ENCODE measurements around the gene IMPG1. TPM values are rescaled to one million over a fixed set of nuclear protein-coding genes. Genes with fewer than 3 reads are reported as not detected.
"Not testable (repeated sequence)": the region's sequence is repeated elsewhere in the genome, so short reads cannot be mapped to it uniquely, and the experiment has no call there.

IMPG1 gene
- total RNA-seq, 1 donor from 2014 or later: not detected

DNA sequence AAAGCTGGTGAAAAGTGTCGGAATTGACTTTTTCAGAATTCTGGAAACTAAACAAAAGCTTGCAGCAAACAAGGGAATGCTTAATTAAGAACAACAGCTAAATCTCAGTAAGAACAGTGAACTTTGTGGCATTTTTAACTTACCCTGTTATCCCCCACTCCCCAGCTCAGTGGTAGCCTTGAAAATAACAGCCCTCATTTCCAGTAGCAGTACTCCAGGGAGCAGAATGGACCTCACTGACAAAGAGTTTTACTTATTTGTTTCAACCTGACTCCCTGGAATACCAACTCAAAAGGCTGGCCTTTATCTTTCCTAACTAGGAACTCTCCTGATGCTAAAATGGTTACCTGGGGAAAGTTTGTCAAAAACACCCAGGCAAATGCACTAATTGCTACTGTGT lies 108.9 kb downstream of the IMPG1 start:
- no peak for DNase-seq (ENCODE audit: extremely low read depth, low read depth, low spot score)

DNA sequence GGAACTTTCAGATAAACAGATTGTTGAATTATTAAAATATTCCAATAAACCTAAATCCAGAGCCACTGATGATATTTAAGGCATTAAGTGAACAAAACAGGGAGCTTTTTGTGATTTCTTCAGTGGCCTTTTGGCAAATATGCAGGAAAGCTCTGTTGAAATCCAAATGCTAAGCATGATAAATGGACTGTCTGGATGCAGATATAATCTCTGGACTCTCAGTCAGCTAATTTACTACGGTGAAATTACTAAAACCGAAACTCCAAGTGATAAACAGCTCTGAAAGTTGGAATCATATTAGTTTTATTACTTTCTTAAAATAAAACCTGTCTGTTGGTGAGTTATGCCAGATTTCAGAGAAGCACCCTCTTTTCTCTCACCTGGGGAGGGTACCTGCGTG lies 120.3 kb downstream of the IMPG1 start:
- DNase-seq (ENCODE audit: extremely low read depth, low read depth, low spot score): no peak

DNA sequence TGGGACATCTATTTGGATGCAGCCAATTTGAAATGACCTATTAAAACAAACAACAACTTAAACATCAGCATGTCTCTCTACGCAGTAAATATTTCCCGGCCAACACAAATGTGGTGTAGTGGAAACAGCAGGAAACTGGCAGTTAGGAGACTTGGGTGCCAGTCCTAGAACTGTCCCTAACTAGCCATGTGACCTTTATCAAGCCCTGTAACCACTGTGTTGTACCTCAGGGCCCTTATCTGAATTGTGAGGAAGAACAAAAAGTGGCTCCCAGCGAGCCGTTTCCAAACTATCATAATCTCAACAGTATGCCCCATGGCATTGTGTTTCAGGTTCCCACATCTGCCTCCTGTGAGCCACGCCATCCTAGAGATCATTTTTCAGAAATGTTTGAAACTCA lies 124.5 kb downstream of the IMPG1 start:
- DNase-seq (ENCODE audit: extremely low read depth, low read depth, low spot score): no peak

DNA sequence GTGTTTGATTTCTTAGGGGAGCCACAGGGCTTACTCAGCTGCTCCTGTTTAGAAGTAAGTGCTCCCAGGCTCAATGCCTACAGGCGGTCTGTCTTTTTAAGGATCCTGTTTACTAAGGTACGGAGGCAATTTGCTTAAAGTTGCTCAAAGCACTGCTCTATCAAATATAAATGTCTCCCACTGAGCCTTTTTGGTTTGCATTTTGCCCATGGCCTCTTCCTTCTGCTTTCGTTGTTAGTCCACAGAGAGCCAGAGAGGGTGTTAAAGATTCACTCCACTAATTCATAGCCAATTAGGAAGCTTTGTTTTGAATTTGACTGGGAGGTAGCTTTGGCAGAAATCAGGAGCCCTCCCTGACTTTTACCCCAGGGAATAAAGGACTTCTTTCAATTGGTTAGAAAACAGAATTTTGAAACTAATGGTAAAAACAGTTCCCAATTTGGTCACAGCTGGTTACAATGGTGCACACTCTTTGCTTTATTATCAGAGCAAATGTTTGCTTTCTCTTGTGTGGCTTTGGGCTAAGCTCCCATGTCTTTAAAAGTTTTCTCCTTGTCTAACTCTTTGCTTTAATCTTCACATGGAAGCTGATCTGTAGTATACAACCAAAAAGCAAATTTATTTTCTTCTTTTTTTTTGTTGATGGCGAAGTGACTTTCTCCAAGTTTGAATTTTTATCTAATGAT lies 126.2 kb downstream of the IMPG1 start:
- DNase-seq (ENCODE audit: extremely low read depth, low read depth, low spot score): no peak

DNA sequence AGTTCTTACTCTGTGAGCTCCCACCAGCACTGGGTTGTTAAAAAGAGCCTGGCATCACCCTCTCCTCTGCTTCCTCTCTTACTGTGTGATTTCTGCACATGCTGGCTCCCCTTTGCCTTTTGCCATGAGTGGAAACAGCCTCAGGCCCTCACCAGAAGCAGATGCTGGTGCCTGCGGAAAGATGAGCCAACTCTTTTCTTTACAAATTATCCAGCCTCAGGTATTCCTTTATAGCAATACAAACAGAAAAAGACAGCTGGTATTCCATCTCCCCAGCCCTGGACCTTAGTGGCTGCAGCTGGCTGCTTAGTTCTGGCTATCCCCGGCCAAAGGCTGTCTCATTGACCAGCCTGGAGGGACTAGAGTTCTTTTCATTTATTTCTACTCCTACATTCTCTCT lies 129.1 kb downstream of the IMPG1 start:
- no peak for DNase-seq (ENCODE audit: extremely low read depth, low read depth, low spot score)

DNA sequence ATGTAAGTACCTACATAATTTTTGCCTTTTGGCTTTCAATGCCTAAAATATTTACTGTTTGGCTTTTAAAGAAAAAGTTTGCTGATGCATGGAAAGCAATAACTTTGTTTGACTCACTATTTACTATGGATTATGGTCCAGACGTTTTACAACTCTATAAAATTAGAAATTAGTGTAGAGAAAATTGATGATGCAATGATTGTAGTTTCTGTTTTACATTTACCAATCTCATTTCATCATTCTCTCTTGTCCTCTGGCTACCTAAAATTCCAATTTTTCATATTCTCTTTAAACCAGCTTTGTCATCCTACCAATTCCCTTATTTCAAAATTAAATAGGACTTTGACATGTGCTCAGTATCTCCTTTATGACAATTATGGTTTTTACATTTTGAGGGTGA lies 131.0 kb downstream of the IMPG1 start:
- DNase-seq (ENCODE audit: extremely low read depth, low read depth, low spot score): no peak

DNA sequence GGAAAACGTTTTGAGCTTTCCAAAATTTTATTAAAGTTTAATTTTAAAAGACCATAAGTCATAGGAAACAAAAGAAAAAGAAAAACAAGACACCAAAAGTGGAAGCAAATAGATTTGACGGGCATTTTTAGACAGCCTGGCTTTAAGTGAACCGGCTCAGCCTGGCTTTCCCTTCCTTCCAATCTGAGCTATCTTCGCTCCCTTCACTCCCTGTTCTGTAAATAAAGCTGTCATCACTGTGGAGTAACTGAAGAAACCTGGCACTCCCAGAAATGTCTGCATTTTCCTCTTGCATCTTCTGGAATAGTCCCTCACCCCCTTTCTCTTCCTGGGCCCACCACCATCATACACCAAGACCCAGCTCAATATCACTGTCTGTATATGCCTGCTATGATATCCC lies 131.9 kb downstream of the IMPG1 start:
- DNase-seq (ENCODE audit: extremely low read depth, low read depth, low spot score): no peak

DNA sequence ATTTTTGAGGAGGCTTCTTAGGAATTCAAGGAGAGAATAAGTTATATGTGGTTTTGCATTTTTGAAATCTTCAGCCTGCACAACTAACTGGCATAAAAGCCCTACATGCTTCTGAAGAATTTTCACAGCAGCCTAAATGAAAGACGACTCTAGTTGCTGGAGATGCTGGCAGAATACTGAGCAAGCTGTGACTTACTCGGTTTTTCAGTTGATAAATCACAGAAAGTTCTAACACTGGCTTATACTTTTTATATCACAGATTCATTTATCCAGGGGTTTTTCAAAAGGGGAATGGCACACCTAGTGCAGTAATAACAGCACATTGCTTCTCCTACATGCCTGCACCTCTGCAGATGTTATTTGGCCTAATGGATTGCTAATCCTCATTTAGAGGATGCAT lies 134.6 kb downstream of the IMPG1 start:
- no peak for DNase-seq (ENCODE audit: extremely low read depth, low read depth, low spot score)

DNA sequence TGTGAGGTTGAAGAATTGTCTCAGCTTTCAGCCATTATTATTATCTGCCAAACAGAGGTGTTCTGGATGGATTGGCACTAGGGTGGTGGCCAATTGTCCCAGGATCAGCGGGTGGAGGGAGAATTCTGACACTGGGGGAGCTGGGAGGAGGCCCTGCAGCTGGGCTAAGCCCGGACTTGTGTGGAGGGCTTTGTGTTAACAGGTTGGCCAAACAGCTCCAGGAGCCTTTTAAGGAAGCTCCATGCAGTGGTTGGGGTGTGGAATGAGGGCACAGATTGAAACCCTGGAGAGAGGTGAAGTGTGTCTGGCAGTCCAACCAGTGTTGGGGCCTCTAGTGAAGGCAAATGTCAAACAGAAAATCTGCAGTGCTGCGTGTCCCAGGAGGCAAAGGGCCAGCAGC lies 135.8 kb downstream of the IMPG1 start:
- DNase-seq (ENCODE audit: extremely low read depth, low read depth, low spot score): no peak

DNA sequence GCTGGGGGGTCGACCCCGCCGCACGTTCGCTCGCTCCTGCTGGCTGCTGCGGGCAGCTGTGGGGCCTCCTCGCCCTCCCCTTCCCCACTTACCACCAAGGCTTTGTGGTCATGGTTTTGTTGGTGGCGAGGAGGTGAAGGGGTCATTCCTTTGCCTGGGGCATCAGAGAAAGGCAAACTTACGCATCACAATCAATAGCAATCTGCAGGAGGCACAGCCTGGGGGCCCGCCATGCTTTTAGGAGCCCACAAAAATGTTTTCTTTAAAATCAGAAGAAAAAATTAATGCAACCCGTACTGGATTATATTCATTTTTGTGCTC lies 137.0 kb downstream of the IMPG1 start:
- no peak for DNase-seq (ENCODE audit: extremely low read depth, low read depth, low spot score)

DNA sequence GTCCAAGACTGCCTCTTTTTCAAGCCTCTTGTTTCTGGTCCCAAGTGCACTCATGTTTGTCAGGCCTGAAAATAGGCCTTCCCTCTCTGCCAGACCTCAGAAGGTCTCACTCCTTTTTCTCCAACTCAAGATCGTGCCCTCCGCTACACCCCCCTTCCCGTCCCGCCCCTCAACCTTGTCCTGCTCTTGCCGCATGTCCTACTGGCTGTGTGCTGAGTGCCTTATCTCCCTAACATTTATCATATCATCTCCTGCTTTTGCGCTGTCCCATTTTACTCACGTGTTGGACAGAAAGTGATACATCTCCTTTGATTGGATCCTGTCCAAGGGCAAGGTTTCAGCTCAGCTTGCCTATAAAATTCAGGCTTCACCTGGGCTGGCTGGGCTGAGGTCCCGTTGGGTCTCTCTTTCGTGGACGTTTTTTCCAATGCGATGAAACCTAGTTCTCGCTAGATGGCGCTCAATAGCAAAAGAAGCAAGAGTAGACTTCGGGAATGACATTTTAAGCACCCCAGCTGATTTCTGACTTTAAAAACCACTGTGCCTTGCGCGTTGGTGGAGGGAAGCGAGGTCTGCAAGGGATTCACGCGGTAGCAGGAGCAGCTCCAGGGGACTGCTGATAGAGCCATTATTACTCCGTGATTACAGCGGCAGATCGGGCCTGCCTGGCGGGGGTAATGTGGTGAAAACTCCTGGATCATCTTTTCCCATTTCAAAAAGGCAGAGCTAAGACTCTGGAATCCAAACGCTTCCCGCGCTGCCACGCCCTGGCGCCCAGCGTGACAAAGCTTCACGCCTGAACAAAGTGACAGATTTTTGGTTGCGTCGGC lies 137.6 kb downstream of the IMPG1 start:
- DNase-seq (ENCODE audit: extremely low read depth, low read depth, low spot score): peak; percentile 60

DNA sequence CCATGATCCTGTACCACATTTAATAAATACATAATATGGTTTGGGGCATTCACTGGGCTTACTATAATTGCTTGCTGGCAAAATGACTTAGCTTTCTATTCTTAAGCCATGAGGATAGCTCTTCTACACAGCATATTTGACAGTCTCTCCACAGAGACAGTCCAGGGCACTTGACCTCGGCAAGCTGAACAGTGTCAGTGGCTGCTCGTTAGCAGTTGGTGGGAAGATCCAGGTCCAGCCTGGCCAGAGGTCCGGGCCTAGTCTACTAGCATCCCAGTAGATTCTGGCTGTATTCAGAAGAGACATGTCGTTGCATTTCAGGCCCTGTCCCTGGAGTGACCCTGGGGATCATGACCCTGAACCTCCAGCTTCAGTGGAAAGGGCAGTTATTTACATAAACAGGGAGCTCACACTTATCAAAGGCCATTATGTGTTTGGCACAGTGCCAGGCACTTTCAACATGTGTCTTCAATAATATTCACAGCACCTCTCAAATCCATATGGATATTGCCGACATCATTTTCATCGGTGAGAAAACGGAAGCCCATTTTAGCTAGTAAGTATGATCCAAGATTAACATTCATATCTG lies 139.0 kb downstream of the IMPG1 start:
- DNase-seq (ENCODE audit: extremely low read depth, low read depth, low spot score): no peak

DNA sequence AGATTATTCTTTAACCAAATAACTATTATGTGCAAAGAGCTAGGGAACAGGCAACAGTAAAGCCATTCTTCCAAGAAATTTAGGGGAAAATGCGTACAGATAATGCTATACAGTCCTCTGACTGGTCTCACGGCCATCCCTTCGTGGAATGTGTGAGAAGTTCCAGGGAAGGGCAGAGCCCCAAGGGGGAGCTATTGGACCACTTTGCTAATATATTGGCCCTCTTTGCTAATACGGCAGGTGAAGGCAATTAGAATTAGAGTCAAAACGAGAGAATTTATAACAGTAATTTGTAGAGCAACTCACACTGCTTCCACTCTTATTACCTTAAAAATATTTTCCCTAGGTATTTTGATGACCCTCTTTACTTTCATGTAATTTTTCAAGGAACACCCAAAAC lies 140.4 kb downstream of the IMPG1 start:
- DNase-seq (ENCODE audit: extremely low read depth, low read depth, low spot score): no peak

DNA sequence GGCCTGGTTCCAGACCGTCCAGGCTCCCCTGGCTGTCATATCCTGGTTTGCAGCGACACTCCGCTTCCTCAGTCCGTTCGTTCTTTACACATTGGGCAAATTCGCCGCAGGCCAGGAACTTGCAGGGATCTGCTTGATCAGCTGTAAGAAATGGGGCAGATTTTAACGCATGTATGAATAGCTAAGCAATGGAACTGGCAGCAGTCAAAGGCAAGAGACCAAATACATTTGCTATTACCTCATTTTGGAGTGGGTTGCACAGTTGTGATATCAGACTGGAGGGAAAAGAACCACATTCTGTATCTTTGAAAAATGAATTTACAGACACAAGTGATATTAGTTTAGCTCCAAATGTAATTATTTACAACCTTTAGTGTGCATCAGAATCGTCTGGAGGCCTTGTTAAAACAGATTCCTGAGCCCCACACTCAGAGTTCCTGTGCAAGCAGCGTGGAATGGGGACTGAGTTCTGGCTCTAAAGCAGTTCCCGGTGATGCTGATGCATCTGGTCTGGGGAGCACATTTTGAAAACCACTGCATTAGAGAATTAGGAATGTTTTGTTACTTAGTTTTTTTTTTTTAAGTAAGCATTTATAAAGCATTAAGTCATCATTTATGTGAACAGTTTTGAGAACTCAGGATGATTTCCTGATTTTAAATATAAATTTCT lies 141.3 kb downstream of the IMPG1 start:
- no peak for DNase-seq (ENCODE audit: extremely low read depth, low read depth, low spot score)

DNA sequence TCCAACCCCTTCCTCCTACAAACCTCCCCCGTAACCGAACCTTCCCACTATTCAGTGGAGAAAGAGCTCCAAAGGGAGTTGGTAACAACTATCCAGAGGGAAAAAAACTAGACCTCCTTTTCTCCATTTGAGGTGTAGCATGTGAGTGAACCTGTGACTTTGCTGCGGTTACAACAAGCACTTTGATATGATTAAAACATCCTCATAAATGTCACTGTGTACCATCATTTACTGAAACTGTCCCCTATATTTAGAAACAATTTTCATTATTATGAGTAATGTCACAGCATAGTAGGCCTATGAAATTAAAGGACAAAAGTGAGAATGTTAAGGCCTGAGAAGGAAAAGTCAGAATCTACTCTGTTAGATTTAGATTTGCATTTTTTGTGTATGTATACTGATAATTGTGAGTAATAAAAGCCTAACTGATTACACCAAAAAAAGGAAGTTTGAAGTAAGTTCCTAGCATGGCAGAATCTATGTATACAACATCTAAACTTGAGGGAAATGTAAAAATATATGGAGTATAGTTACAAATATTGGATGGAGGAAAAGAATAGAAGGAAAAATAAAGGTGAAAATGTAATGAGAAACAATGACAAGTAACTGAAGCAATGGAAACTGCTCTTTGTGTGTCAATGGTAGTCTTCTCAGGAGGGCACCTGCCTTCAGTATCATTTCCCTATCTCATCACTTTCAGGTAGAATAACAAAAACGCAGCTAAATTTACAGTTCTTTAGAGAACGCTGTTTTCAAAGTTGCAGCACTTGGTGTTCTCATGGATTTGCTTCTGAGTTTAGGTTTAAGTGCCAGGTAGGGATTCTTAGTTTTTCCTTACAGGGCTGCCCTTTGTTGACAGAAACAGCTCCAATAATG lies 145.9 kb downstream of the IMPG1 start:
- DNase-seq (ENCODE audit: extremely low read depth, low read depth, low spot score): no peak

DNA sequence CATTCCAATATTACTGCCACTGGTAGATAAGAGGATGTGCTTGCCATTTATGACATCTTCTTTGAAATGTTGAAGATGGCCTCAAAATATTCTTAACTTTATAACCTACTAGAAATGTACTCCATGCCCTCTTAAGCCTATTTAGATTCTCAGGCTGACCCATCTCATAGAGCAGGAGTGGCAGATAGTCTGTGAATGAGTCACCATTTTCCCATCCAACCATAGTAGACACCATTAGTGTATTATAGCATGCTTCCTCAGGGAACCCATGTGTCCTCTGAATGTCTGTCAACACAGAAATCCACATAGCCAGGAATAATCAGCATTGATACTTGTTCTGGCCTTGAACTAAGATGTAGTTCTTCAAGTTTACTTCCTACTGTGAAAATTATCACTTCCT lies 150.2 kb downstream of the IMPG1 start:
- DNase-seq (ENCODE audit: extremely low read depth, low read depth, low spot score): no peak

DNA sequence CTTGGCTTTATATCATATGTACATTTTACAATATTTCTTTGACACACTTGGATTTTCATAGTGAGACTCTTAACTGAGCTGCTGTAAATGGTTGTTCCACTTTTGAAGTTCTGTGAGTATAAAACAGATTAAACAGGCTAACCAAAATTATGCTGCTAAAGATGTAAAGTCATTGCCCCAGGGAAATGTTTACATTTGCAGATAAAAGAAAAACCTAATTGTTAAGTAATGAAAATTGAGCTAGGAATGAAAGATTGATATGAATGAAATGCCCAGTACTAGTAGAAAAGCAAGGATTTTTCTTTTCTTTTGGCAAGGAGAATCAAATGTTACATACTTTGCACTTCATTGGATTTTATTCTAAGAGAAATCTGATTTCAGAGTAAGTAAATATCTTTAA lies 159.4 kb downstream of the IMPG1 start:
- no peak for DNase-seq (ENCODE audit: extremely low read depth, low read depth, low spot score)

DNA sequence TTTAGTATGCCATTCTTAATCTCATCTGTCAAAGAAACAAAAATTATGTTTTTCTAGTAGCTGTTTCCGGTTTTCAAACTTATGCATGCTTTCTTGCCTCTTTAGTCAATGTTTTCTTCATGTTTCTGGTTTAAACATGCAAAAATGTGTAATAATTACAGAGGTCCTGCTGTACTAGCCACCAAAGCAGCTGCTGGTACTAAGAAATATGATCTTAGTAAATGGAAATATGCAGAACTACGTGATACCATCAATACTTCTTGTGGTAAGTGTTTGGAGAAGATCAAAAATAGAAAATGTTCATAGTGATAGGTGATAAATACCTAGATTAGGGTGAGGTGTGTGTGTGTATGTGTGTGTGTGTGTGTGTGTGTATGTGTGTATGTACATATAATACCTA lies 165.0 kb downstream of the IMPG1 start:
- DNase-seq (ENCODE audit: extremely low read depth, low read depth, low spot score): no peak

DNA sequence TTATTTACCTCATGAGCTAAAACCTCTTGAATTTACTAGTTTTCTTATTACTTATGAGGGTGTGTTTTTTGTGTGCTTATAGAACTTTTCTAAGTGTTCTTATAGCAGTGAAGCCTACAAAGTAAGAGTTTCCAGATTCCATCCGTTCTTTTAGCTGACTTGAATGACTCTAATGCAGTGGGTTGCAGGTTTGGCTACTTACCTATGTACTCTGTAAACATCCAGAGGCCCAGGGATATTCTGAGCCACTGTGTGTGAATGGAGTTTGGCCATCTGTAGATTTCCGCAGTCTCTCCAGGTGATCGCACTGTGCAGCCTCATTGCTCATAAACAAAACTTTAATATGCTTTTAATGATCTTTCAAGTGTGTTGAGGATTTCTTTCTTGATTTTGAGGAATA lies 165.6 kb downstream of the IMPG1 start:
- no peak for DNase-seq (ENCODE audit: extremely low read depth, low read depth, low spot score)

DNA sequence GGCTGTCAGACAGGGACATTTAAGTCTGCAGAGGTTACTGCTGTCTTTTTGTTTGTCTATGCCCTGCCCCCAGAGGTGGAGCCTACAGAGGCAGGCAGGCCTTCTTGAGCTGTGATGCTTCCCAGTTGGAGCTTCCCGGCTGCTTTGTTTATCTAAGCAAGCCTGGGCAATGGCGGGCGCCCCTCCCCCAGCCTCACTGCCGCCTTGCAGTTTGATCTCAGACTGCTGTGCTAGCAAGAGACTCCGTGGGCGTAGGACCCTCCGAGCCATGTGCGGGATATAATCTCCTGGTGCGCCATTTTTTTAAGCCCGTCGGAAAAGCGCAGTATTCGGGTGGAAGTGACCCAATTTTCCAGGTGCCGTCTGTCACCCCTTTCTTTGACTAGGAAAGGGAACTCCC lies 167.3 kb downstream of the IMPG1 start:
- DNase-seq (ENCODE audit: extremely low read depth, low read depth, low spot score): not testable (repeated sequence)

DNA sequence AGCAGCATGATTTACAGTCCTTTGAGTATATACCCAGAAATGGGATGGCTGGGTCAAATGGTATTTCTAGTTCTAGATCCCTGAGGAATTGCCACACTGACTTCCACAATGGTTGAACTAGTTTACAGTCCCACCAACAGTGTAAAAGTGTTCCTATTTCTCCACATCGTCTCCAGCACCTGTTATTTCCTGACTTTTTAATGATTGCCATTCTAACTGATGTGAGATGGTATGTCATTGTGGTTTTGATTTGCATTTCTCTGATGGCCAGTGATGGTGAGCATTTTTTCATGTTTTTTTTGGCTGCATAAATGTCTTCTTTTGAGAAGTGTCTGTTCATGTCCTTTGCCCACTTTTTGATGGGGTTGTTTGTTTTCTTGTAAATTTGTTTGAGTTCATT lies 172.2 kb downstream of the IMPG1 start:
- DNase-seq (ENCODE audit: extremely low read depth, low read depth, low spot score): not testable (repeated sequence)
